B cell (primary cell): ENCODE measurements around the gene GNL3.

Source experiments
- EZH2 ChIP-seq: IDR thresholded peaks from 2 replicates; pipeline ENCODE4 v1.6.1; 2012; ENCODE audit warnings: borderline replicate concordance, low read depth, mild to moderate bottlenecking, moderate library complexity, low read length; ENCODE audit not compliant: insufficient read depth, poor library complexity, severe bottlenecking
- TF ChIP-seq, protein P1 (sequence below): fragments of 200-600 bp; IDR thresholded peaks from one replicate; pipeline ENCODE4 v1.8.0; 2022; ENCODE audit warnings: antibody characterized with exemption, mild to moderate bottlenecking

DNA sequence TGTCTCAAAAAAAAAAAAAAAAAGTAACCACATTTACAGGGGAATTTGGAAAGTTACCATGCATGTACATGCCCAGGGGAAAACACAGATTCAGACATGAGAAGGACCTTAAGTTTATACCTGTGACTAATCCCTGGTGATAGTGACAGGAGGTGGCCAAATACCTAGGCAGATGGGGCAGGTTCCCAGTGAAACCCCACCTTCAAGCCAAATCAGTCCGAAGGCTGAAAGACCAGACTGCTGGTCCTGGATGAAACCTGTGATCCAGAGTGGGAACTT lies 35.8 kb downstream of the GNL3 start:
- TF ChIP-seq, protein P1, sequence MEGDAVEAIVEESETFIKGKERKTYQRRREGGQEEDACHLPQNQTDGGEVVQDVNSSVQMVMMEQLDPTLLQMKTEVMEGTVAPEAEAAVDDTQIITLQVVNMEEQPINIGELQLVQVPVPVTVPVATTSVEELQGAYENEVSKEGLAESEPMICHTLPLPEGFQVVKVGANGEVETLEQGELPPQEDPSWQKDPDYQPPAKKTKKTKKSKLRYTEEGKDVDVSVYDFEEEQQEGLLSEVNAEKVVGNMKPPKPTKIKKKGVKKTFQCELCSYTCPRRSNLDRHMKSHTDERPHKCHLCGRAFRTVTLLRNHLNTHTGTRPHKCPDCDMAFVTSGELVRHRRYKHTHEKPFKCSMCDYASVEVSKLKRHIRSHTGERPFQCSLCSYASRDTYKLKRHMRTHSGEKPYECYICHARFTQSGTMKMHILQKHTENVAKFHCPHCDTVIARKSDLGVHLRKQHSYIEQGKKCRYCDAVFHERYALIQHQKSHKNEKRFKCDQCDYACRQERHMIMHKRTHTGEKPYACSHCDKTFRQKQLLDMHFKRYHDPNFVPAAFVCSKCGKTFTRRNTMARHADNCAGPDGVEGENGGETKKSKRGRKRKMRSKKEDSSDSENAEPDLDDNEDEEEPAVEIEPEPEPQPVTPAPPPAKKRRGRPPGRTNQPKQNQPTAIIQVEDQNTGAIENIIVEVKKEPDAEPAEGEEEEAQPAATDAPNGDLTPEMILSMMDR = no peak
- TF ChIP-seq EZH2 = no peak
